ENCODE data around the gene IRF9. TPM values are rescaled to one million over a fixed set of nuclear protein-coding genes. Genes with fewer than 3 reads are reported as not detected.
A peak's percentile ranks its signal among the peaks of the same experiment; 100 is the strongest.
"Not testable (repeated sequence)": the region's sequence is repeated elsewhere in the genome, so short reads cannot be mapped to it uniquely, and the experiment has no call there.

Gene IRF9
- total RNA-seq, 1 donor from 2014 or later, result 50.6 TPM

GRCh38 chr14:24198814-24199524 lies 37.9 kb downstream of the IRF9 start:
- Histone ChIP-seq H3K4me3 (ENCODE audit: low read length in 3 of 3) (no peak overlapping the region), H3K27me3 (ENCODE audit: control insufficient read depth in 3 of 3, insufficient read depth in 3 of 3, low read length in 3 of 3) (no peaks in the 10 kb centered on the region), H3K9me3 (ENCODE audit: control insufficient read depth in 3 of 3, low read length in 3 of 3) (no peaks in the 10 kb centered on the region), H3K27ac (ENCODE audit: low read depth, low read length) (no peak overlapping the region), H3K36me3 (ENCODE audit: control insufficient read depth in 3 of 3, insufficient read depth in 3 of 3, low read length in 3 of 3) (peaks cover 0 to 10% (median 8%) of the 10 kb centered on the region in 3 donors), H3K9ac (ENCODE audit: low read depth in 1 of 3, low read length in 3 of 3) (no peak overlapping the region), H3K4me1 (ENCODE audit: control insufficient read depth in 3 of 3, insufficient read depth in 3 of 3, low read length in 3 of 3) (peaks cover 19 to 28% (median 25%) of the 10 kb centered on the region in 3 donors)

- H3K4me3 ChIP-seq (ENCODE audit: low read length in 3 of 3); H3K4me1 ChIP-seq (ENCODE audit: control insufficient read depth in 3 of 3, insufficient read depth in 3 of 3, low read length in 3 of 3); H3K27me3 ChIP-seq (ENCODE audit: control insufficient read depth in 3 of 3, insufficient read depth in 3 of 3, low read length in 3 of 3); H3K9me3 ChIP-seq (ENCODE audit: control insufficient read depth in 3 of 3, low read length in 3 of 3); H3K27ac ChIP-seq (ENCODE audit: low read depth, low read length); H3K9ac ChIP-seq (ENCODE audit: low read depth in 1 of 3, low read length in 3 of 3): not testable (repeated sequence)
- peaks cover 18 to 30% (median 28%) of the 10 kb centered on the region in 3 donors for H3K36me3 ChIP-seq (ENCODE audit: control insufficient read depth in 3 of 3, insufficient read depth in 3 of 3, low read length in 3 of 3)
Observed at GRCh38 chr14:24202538-24202937, 41.5 kb downstream of the IRF9 start.

- H3K9ac ChIP-seq (ENCODE audit: low read depth in 1 of 3, low read length in 3 of 3); H3K4me1 ChIP-seq (ENCODE audit: control insufficient read depth in 3 of 3, insufficient read depth in 3 of 3, low read length in 3 of 3); H3K4me3 ChIP-seq (ENCODE audit: low read length in 3 of 3); H3K27me3 ChIP-seq (ENCODE audit: control insufficient read depth in 3 of 3, insufficient read depth in 3 of 3, low read length in 3 of 3); H3K27ac ChIP-seq (ENCODE audit: low read depth, low read length); H3K9me3 ChIP-seq (ENCODE audit: control insufficient read depth in 3 of 3, low read length in 3 of 3): not testable (repeated sequence)
- peaks cover 24 to 36% (median 32%) of the 10 kb centered on the region in 3 donors for H3K36me3 ChIP-seq (ENCODE audit: control insufficient read depth in 3 of 3, insufficient read depth in 3 of 3, low read length in 3 of 3)
Observed at GRCh38 chr14:24203249-24203886, 42.3 kb downstream of the IRF9 start.

DNA sequence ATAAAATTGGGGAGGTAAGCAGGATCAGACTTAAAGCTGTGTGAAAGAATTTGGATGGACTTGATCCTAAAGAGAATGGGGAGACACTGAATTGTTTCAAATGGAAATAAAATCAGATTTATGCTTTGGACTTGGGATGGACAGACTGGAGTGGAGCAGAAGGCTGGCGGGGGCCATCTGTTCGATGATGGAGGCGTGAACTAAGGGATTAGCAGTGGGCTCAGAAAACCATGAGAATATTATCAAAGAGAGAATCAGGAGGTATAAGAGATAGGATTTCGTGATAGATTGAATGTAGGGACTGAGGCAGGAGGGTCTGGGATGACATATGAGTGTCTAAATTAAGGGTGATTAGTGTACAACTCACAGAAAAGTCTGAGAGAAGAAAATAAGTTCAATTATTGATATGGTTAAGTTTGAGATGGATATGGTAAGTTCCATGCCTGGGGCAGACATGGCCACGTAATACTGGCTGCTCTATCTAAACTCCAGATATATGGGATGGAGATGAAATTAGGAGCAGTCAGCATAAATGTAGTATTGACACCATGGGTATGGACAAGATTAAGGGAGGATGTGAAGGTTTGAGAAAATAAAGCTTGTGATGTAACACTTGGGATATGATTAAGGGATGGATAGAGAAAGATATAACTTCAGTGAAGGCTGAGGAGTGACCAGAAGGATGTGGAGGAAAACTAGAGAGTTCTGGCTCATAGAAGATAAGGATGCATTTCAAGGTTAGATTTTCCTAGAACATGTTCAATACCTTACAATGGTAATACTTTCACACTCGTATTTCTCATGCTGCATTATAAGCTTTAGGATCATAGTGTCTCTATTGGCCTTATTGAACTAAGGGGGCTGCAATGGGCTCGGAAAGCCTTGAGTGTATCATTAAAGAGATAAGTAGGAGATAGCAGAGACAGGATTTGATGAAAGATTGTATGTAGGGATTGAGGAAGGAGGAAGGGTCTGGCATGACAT lies 43.4 kb downstream of the IRF9 start:
- no peak overlapping the region for H3K4me3 ChIP-seq (ENCODE audit: low read length in 3 of 3)
- no peak overlapping the region for H3K9ac ChIP-seq (ENCODE audit: low read depth in 1 of 3, low read length in 3 of 3)
- no peaks in the 10 kb centered on the region for H3K4me1 ChIP-seq (ENCODE audit: control insufficient read depth in 3 of 3, insufficient read depth in 3 of 3, low read length in 3 of 3)
- peaks cover 29 to 38% (median 32%) of the 10 kb centered on the region in 3 donors for H3K36me3 ChIP-seq (ENCODE audit: control insufficient read depth in 3 of 3, insufficient read depth in 3 of 3, low read length in 3 of 3)
- H3K27ac ChIP-seq (ENCODE audit: low read depth, low read length), result no peak overlapping the region
- H3K27me3 ChIP-seq (ENCODE audit: control insufficient read depth in 3 of 3, insufficient read depth in 3 of 3, low read length in 3 of 3), result no peaks in the 10 kb centered on the region
- no peaks in the 10 kb centered on the region for H3K9me3 ChIP-seq (ENCODE audit: control insufficient read depth in 3 of 3, low read length in 3 of 3)

- Histone ChIP-seq H3K27me3 (ENCODE audit: control insufficient read depth in 3 of 3, insufficient read depth in 3 of 3, low read length in 3 of 3) (no peaks in the 10 kb centered on the region), H3K27ac (ENCODE audit: low read depth, low read length) (no peak overlapping the region), H3K9me3 (ENCODE audit: control insufficient read depth in 3 of 3, low read length in 3 of 3) (no peaks in the 10 kb centered on the region), H3K4me3 (ENCODE audit: low read length in 3 of 3) (no peak overlapping the region), H3K4me1 (ENCODE audit: control insufficient read depth in 3 of 3, insufficient read depth in 3 of 3, low read length in 3 of 3) (no peaks in the 10 kb centered on the region), H3K36me3 (ENCODE audit: control insufficient read depth in 3 of 3, insufficient read depth in 3 of 3, low read length in 3 of 3) (peaks cover 41 to 54% (median 45%) of the 10 kb centered on the region in 3 donors), H3K9ac (ENCODE audit: low read depth in 1 of 3, low read length in 3 of 3) (peak overlapping the region in 1 of 3 donors; percentile 8)
Observed at GRCh38 chr14:24206260-24207103, 45.4 kb downstream of the IRF9 start.

DNA sequence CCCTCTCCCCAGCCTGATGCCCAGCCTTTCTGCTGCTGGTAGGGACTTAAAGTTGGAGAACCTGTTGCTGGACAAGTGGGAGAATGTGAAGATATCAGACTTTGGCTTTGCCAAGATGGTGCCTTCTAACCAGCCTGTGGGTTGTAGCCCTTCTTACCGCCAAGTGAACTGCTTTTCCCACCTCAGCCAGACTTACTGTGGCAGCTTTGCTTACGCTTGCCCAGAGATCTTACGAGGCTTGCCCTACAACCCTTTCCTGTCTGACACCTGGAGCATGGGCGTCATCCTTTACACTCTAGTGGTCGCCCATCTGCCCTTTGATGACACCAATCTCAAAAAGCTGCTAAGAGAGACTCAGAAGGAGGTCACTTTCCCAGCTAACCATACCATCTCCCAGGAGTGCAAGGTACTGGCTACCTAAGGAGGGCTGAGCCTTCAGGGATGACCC lies 46.1 kb downstream of the IRF9 start:
- Histone ChIP-seq H3K9ac (ENCODE audit: low read depth in 1 of 3, low read length in 3 of 3) (no peak overlapping the region), H3K36me3 (ENCODE audit: control insufficient read depth in 3 of 3, insufficient read depth in 3 of 3, low read length in 3 of 3) (peaks cover 45 to 54% (median 45%) of the 10 kb centered on the region in 3 donors), H3K9me3 (ENCODE audit: control insufficient read depth in 3 of 3, low read length in 3 of 3) (no peaks in the 10 kb centered on the region), H3K27ac (ENCODE audit: low read depth, low read length) (no peak overlapping the region), H3K4me3 (ENCODE audit: low read length in 3 of 3) (no peak overlapping the region), H3K4me1 (ENCODE audit: control insufficient read depth in 3 of 3, insufficient read depth in 3 of 3, low read length in 3 of 3) (no peaks in the 10 kb centered on the region), H3K27me3 (ENCODE audit: control insufficient read depth in 3 of 3, insufficient read depth in 3 of 3, low read length in 3 of 3) (no peaks in the 10 kb centered on the region)

GRCh38 chr14:24207625-24208024 lies 46.6 kb downstream of the IRF9 start:
- Histone ChIP-seq H3K4me3 (ENCODE audit: low read length in 3 of 3) (no peak overlapping the region), H3K27ac (ENCODE audit: low read depth, low read length) (no peak overlapping the region), H3K36me3 (ENCODE audit: control insufficient read depth in 3 of 3, insufficient read depth in 3 of 3, low read length in 3 of 3) (peaks cover 45 to 54% (median 45%) of the 10 kb centered on the region in 3 donors), H3K9me3 (ENCODE audit: control insufficient read depth in 3 of 3, low read length in 3 of 3) (no peaks in the 10 kb centered on the region), H3K4me1 (ENCODE audit: control insufficient read depth in 3 of 3, insufficient read depth in 3 of 3, low read length in 3 of 3) (peaks cover 0 to 4% (median 0%) of the 10 kb centered on the region in 3 donors), H3K9ac (ENCODE audit: low read depth in 1 of 3, low read length in 3 of 3) (no peak overlapping the region), H3K27me3 (ENCODE audit: control insufficient read depth in 3 of 3, insufficient read depth in 3 of 3, low read length in 3 of 3) (no peaks in the 10 kb centered on the region)

DNA sequence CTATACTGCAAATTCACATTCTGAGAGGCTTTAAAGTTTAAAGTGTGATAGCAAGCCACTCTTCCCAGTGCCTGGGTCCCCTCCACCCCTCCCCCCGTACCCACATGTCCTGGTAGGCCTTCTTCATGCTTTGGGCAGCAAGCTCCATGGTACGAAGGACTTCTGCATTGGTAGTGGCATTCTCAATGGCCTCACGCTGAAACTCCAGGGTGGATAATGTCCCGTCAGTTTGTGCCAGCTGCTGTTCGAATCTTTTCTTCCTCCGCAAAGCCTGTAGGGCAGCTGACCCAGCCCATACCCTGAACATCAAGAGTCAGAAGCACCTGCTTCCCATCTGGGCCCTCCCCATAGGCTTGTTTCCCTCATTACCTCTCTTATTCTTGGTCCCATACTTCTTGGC lies 50.2 kb downstream of the IRF9 start:
- Histone ChIP-seq H3K36me3 (ENCODE audit: control insufficient read depth in 3 of 3, insufficient read depth in 3 of 3, low read length in 3 of 3) (peaks cover 38 to 41% (median 41%) of the 10 kb centered on the region in 3 donors), H3K4me3 (ENCODE audit: low read length in 3 of 3) (no peak overlapping the region), H3K9me3 (ENCODE audit: control insufficient read depth in 3 of 3, low read length in 3 of 3) (no peaks in the 10 kb centered on the region), H3K9ac (ENCODE audit: low read depth in 1 of 3, low read length in 3 of 3) (no peak overlapping the region), H3K4me1 (ENCODE audit: control insufficient read depth in 3 of 3, insufficient read depth in 3 of 3, low read length in 3 of 3) (peaks cover 14 to 30% (median 19%) of the 10 kb centered on the region in 3 donors), H3K27ac (ENCODE audit: low read depth, low read length) (no peak overlapping the region), H3K27me3 (ENCODE audit: control insufficient read depth in 3 of 3, insufficient read depth in 3 of 3, low read length in 3 of 3) (no peaks in the 10 kb centered on the region)

Measured in skeletal muscle tissue (tissue), 4 donors.